Ovary (tissue), 9 donors: ENCODE results near the gene SLC38A1. TPM values are rescaled to one million over a fixed set of nuclear protein-coding genes. Genes with fewer than 3 reads are reported as not detected.

Experiments used
- DNase-seq, 5 donors: peaks; one replicate each; pipeline ENCODE4 v3.0.0-alpha.2; 2019 to 2020
- H3K27ac ChIP-seq, 2 donors: fragments of 200-600 bp; one replicate each; pipeline versions ENCODE4 v1.5.1 to v1.8.0; 2019 to 2022
- H3K27me3 ChIP-seq: fragments of 200-600 bp; one replicate; pipeline ENCODE4 v1.8.0; 2022
- H3K36me3 ChIP-seq: fragments of 200-600 bp; sonication (generic); one replicate; pipeline ENCODE4 v1.5.1; 2019
- H3K4me1 ChIP-seq: one replicate; pipeline ENCODE4 v1.8.1; 2013; ENCODE audit warnings: mild to moderate bottlenecking, moderate library complexity; ENCODE audit not compliant: insufficient read depth
- H3K4me3 ChIP-seq: fragments of 200-600 bp; sonication (generic); one replicate; pipeline ENCODE4 v1.5.1; 2017
- H3K9me3 ChIP-seq, 2 donors: fragments of 200-600 bp in 1 of 2; sonication (generic) in 1 of 2; one replicate each; pipeline versions ENCODE4 v1.5.1 to v1.8.1; 2013 to 2019; ENCODE audit warnings: mild to moderate bottlenecking in 1 of 2, moderate library complexity in 1 of 2
- EP300 ChIP-seq: sonication (generic); formaldehyde crosslinking; IDR thresholded peaks from one replicate; pipeline ENCODE4 v1.6.1; 2017; ENCODE audit warnings: antibody characterized with exemption
- POLR2A ChIP-seq: fragments of 450-650 bp; IDR thresholded peaks from one replicate; pipeline ENCODE4 v1.6.1; 2017; ENCODE audit warnings: antibody characterized with exemption, mild to moderate bottlenecking, moderate library complexity
- WGBS, 3 donors: extraction: QIAGEN DNeasy Blood & Tissue Kit in 1 of 3; methylation state at CpG; one replicate each; pipeline versions ENCODE4 v1.1.5 to v1.1.7; 2013 to 2017; 5-methylcytosine and 5-hydroxymethylcytosine counted together
- intact Hi-C, 4 donors: fragments of 100-400 bp; cut with DNase I; formaldehyde crosslinking; loops; one replicate each; pipeline versions ENCODE4 v1.11.0 to v1.15.1; 2022 to 2023
- polyA plus RNA-seq, 2 donors: library from polyadenylated mRNA; stranded (reverse); fragments of 200-250 nt in 1 of 2; fragments of 350-450 nt in 1 of 2; fragmentation: Illumina TruSeq in 1 of 2; extraction: RNeasy Lipid Tissue Mini Kit (QIAGEN cat#74804) in 1 of 2; gene quantifications; one replicate each; pipeline ENCODE4 v1.2.3, GENCODE V29; 2013 to 2014
- total RNA-seq, 7 donors: library from RNA; depleted of rRNA in 2 of 7; stranded (reverse); fragments of >200 nt in 2 of 7; fragmentation: NEBNext Ultra II Directional in 3 of 7; extraction: Animal tissue kit (Norgen Biotek cat#: 25700) in 3 of 7; gene quantifications; one replicate each; pipeline versions ENCODE4 v1.1.0 to v1.2.4, GENCODE V29; 2016 to 2023
- TF ChIP-seq, protein P1 (sequence below), 3 donors: fragments of 450-650 bp in 2 of 3; fragments of 200-600 bp in 1 of 3; IDR thresholded peaks; one replicate each; pipeline versions ENCODE4 v1.5.1 to v1.8.0; 2016 to 2022; ENCODE audit warnings: antibody characterized with exemption in 3 of 3, mild to moderate bottlenecking in 1 of 3
- donor health status: DM: no; HTN: no; CAD: no; lungs with moderate emphysema.
- donor health status: DM: no; HTN: no; CAD: no.
- donor health status: Bipolar disorder and iron deficiency.
- donor health status: DM: yes; HTN: yes; CAD: no.
- donor health status: DM: no; HTN: no; CAD: no.
- donor health status: DM: yes; HTN: yes; CAD: no.

SLC38A1 gene
- total and polyA plus RNA-seq, 9 donors = 4.6 to 86.3 (median 27.9) TPM

DNA sequence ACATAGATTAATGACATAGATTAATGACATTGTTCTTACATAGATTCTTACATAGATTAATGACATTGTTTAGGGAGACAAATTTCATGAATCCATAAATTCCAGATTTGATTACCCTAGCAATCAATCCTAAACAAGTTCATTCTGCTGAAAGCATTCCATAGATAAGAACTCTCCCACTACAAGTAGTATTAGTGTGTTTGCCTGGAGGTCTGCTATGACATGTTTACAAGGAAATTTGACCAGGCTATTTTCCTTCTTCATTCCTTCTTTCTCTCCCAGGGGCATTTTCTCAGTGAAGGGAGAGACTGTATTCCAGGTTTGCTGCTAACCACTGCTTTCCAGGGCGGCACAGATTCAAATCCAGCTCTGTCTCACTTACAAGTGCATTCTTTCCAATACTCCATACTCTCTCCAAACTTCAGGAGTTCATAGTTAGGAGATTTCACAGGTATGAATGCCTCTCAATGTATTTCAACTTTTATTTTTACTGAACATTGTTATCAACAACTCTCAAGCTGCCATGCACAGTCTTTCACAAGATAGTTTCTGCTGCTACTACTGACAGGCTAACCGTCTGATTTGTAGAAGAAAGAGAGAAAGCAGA lies 134.5 kb downstream of the SLC38A1 start:
- Histone ChIP-seq H3K4me3 (no peak overlapping the region), H3K36me3 (no peaks in the 10 kb centered on the region), H3K27ac (no peak overlapping the region), H3K4me1 (no peaks in the 10 kb centered on the region), H3K27me3 (no peaks in the 10 kb centered on the region), H3K9me3 (no peaks in the 10 kb centered on the region)
- DNase-seq = no peak
- 46 to 59% (median 53%) methylated on average over 2 of the region's 2 CpGs for WGBS, 3 donors
- TF ChIP-seq POLR2A (no peak), EP300 (no peak)
- TF ChIP-seq, protein P1, sequence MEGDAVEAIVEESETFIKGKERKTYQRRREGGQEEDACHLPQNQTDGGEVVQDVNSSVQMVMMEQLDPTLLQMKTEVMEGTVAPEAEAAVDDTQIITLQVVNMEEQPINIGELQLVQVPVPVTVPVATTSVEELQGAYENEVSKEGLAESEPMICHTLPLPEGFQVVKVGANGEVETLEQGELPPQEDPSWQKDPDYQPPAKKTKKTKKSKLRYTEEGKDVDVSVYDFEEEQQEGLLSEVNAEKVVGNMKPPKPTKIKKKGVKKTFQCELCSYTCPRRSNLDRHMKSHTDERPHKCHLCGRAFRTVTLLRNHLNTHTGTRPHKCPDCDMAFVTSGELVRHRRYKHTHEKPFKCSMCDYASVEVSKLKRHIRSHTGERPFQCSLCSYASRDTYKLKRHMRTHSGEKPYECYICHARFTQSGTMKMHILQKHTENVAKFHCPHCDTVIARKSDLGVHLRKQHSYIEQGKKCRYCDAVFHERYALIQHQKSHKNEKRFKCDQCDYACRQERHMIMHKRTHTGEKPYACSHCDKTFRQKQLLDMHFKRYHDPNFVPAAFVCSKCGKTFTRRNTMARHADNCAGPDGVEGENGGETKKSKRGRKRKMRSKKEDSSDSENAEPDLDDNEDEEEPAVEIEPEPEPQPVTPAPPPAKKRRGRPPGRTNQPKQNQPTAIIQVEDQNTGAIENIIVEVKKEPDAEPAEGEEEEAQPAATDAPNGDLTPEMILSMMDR (IDR thresholded peaks at IDR 0.05) = no peak
- intact Hi-C loops = no loop called here

- Histone ChIP-seq H3K4me1 (no peaks in the 10 kb centered on the region), H3K27ac (no peak overlapping the region), H3K4me3 (no peak overlapping the region), H3K36me3 (no peaks in the 10 kb centered on the region), H3K27me3 (no peaks in the 10 kb centered on the region), H3K9me3 (no peaks in the 10 kb centered on the region)
- TF ChIP-seq, protein P1 (IDR thresholded peaks at IDR 0.05) = no peak
- TF ChIP-seq POLR2A = no peak
- no peak for TF ChIP-seq EP300
- WGBS, 3 donors = 50 to 56% (median 52%) methylated on average over 2 of the region's 2 CpGs
- DNase-seq = no peak
- intact Hi-C loops = no loop called here
Measured at GRCh38 chr12:46133751-46134150, 135.1 kb downstream of the SLC38A1 start.

Other genes starting within 250 kb of the SLC38A1 start
- 100 to 1,000 TPM; 124 to 390 (median 248) TPM for gene SLC38A2, start 103.7 kb upstream of the SLC38A1 start, total RNA-seq
- 100 to 1,000 TPM; 136 to 156 TPM for gene SLC38A2, start 103.7 kb upstream of the SLC38A1 start, polyA plus RNA-seq